ENCODE results near the gene RUBCNL. TPM values are rescaled to one million over a fixed set of nuclear protein-coding genes. Genes with fewer than 3 reads are reported as not detected.

The RUBCNL gene
- total RNA-seq, 2 experiments from 2014 or later = 0.36 to 0.74 TPM

GRCh38 chr13:46369506-46370277, 17.4 kb downstream of the RUBCNL start:
- ATAC-seq = no peak
- ChIA-PET CTCF (no interaction called here), POLR2A (interaction anchor here (0.6 to 1.6 kb wide), 3 partner anchors 15 to 365 kb away, joined by 3 to 5 read pairs (median 4); no protein-coding TSS in a partner anchor)
- Mint-ChIP-seq H3K36me3 (ENCODE audit: low read depth) (no peaks in the 10 kb centered on the region), H3K4me1 (ENCODE audit: low read depth) (peaks cover 5% of the 10 kb centered on the region), H3K9me3 (no peaks in the 10 kb centered on the region), H3K27ac (no peak overlapping the region), H3K27me3 (no peaks in the 10 kb centered on the region), H3K4me3 (no peak overlapping the region)
- no peak for TF ChIP-seq CTCF (IDR thresholded peaks at IDR 0.05)
- intact Hi-C loops (cut with micrococcal nuclease) = no loop called here
- DNase-seq = no peak

GRCh38 chr13:46367617-46368327, 19.3 kb downstream of the RUBCNL start:
- Mint-ChIP-seq H3K36me3 (ENCODE audit: low read depth) (no peaks in the 10 kb centered on the region), H3K4me1 (ENCODE audit: low read depth) (peaks cover 3% of the 10 kb centered on the region), H3K4me3 (no peak overlapping the region), H3K27me3 (no peaks in the 10 kb centered on the region), H3K9me3 (no peaks in the 10 kb centered on the region), H3K27ac (no peak overlapping the region)
- no peak for TF ChIP-seq CTCF (IDR thresholded peaks at IDR 0.05)
- ChIA-PET CTCF (no interaction called here), POLR2A (interaction anchor here (0.8 kb wide), 1 partner anchor 13 kb away, joined by 3 read pairs; no protein-coding TSS in a partner anchor)
- ATAC-seq (no peak), DNase-seq (no peak)
- intact Hi-C loops (cut with micrococcal nuclease) = no loop called here

- DNase-seq (no peak), ATAC-seq (no peak)
- intact Hi-C loops (cut with micrococcal nuclease) = no loop called here
- Mint-ChIP-seq H3K4me1 (ENCODE audit: low read depth) (no peaks in the 10 kb centered on the region), H3K4me3 (no peak overlapping the region), H3K27ac (no peak overlapping the region), H3K9me3 (no peaks in the 10 kb centered on the region), H3K36me3 (ENCODE audit: low read depth) (no peaks in the 10 kb centered on the region), H3K27me3 (no peaks in the 10 kb centered on the region)
- no peak for TF ChIP-seq CTCF (IDR thresholded peaks at IDR 0.05)
- POLR2A ChIA-PET = interaction anchor here (0.9 kb wide), 1 partner anchor 12 kb away, joined by 3 read pairs; no protein-coding TSS in a partner anchor
- CTCF ChIA-PET = no interaction called here
Observed at GRCh38 chr13:46361276-46361934, 25.6 kb downstream of the RUBCNL start.

- Mint-ChIP-seq H3K9me3 (no peaks in the 10 kb centered on the region), H3K36me3 (ENCODE audit: low read depth) (no peaks in the 10 kb centered on the region), H3K27me3 (no peaks in the 10 kb centered on the region), H3K4me3 (no peak overlapping the region), H3K27ac (no peak overlapping the region), H3K4me1 (ENCODE audit: low read depth) (peaks cover 5% of the 10 kb centered on the region)
- ATAC-seq (no peak), DNase-seq (no peak)
- POLR2A ChIA-PET = interaction anchor here (0.9 kb wide), 1 partner anchor 13 kb away, joined by 3 read pairs; no protein-coding TSS in a partner anchor
- intact Hi-C loops (cut with micrococcal nuclease) = no loop called here
- no peak for TF ChIP-seq CTCF (IDR thresholded peaks at IDR 0.05)
- CTCF ChIA-PET = interaction anchor here (0.5 kb wide), 1 partner anchor 26 kb away, joined by 3 read pairs; no protein-coding TSS in a partner anchor
Observed at GRCh38 chr13:46360604-46361003, 26.4 kb downstream of the RUBCNL start.
